ENCODE results near the gene TIMP2. TPM values are rescaled to one million over a fixed set of nuclear protein-coding genes. Genes with fewer than 3 reads are reported as not detected.
A peak's percentile ranks its signal among the peaks of the same experiment; 100 is the strongest.

The TIMP2 gene
- total RNA-seq, 1 experiment from 2014 or later = 62.4 TPM

GRCh38 chr17:78959803-78960202 is 34.6 kb upstream of the TIMP2 start:
- no peak for ATAC-seq
- no TSS peak for BruUV-seq (replicated peaks)
- intact Hi-C loops (cut with micrococcal nuclease; ENCODE audit: unreplicated experiment) (no loop called here), in situ Hi-C loops (cut with HindIII; ENCODE audit: low pct_unique_long_range_greater_than_20kb, low sequenced_read_pairs) (no loop called here)
- Histone ChIP-seq H3K4me1 (ENCODE audit: control insufficient read depth, insufficient read depth, low read length) (0 out of 2 replicates have a peak, but pooled peaks cover 2% of the 10 kb centered on the region), H3K4me3 (ENCODE audit: low read depth in 2 of 2, low read length in 2 of 2) (no peak overlapping the region), H3K27me3 (ENCODE audit: control insufficient read depth, insufficient read depth, low read length) (no peaks in the 10 kb centered on the region), H3K9me3 (ENCODE audit: control insufficient read depth, insufficient read depth, low read depth, low read length) (no peaks in the 10 kb centered on the region), H3K27ac (ENCODE audit: low read length) (no peak overlapping the region), H3K36me3 (ENCODE audit: control insufficient read depth, insufficient read depth, low read length) (no peaks in the 10 kb centered on the region)
- DNase-seq (ENCODE audit: low read depth, low spot score) = no peak
- CTCF ChIA-PET = no interaction called here
- TF ChIP-seq TCF7L2 (IDR thresholded peaks at IDR 0.05; ENCODE audit: low read depth, low read length) = no peak
- TF ChIP-seq REST (IDR thresholded peaks at IDR 0.05; ENCODE audit: insufficient read depth in 1 of 2, low read depth in 2 of 2, low read length in 1 of 2) = no peak
- TF ChIP-seq SIN3A (IDR thresholded peaks at IDR 0.05; ENCODE audit: borderline replicate concordance, insufficient read depth, low read depth, low read length) = no peak
- TF ChIP-seq POLR2AphosphoS5 (IDR thresholded peaks at IDR 0.05; ENCODE audit: low read depth, low read length) = no peak
- TF ChIP-seq CTCF (IDR thresholded peaks at IDR 0.05) = no peak
- POLR2A ChIA-PET = no interaction called here

GRCh38 chr17:78958641-78959127 is 33.5 kb upstream of the TIMP2 start:
- H3K4me3 ChIP-seq (ENCODE audit: low read depth in 2 of 2, low read length in 2 of 2) = no peak overlapping the region
- in situ Hi-C loops (cut with HindIII; ENCODE audit: low pct_unique_long_range_greater_than_20kb, low sequenced_read_pairs) = no loop called here
- intact Hi-C loops (cut with micrococcal nuclease; ENCODE audit: unreplicated experiment) = no loop called here
- no TSS peak for BruUV-seq (replicated peaks)
- TF ChIP-seq CTCF (IDR thresholded peaks at IDR 0.05) (no peak), TCF7L2 (IDR thresholded peaks at IDR 0.05; ENCODE audit: low read depth, low read length) (no peak), POLR2AphosphoS5 (IDR thresholded peaks at IDR 0.05; ENCODE audit: low read depth, low read length) (no peak), REST (IDR thresholded peaks at IDR 0.05; ENCODE audit: insufficient read depth in 1 of 2, low read depth in 2 of 2, low read length in 1 of 2) (no peak), SIN3A (IDR thresholded peaks at IDR 0.05; ENCODE audit: borderline replicate concordance, insufficient read depth, low read depth, low read length) (no peak)
- peak; percentile 68 for ATAC-seq
- H3K4me1 ChIP-seq (ENCODE audit: control insufficient read depth, insufficient read depth, low read length) = 0 out of 2 replicates have a peak, but pooled peaks cover 2% of the 10 kb centered on the region
- H3K9me3 ChIP-seq (ENCODE audit: control insufficient read depth, insufficient read depth, low read depth, low read length) = no peaks in the 10 kb centered on the region
- H3K36me3 ChIP-seq (ENCODE audit: control insufficient read depth, insufficient read depth, low read length) = no peaks in the 10 kb centered on the region
- no peaks in the 10 kb centered on the region for H3K27me3 ChIP-seq (ENCODE audit: control insufficient read depth, insufficient read depth, low read length)
- CTCF ChIA-PET = no interaction called here
- DNase-seq (ENCODE audit: low read depth, low spot score) = no peak
- POLR2A ChIA-PET = no interaction called here
- no peak overlapping the region for H3K27ac ChIP-seq (ENCODE audit: low read length)
